Epithelial cell of proximal tubule (primary cell): ENCODE data around the gene SCO2. TPM values are rescaled to one million over a fixed set of nuclear protein-coding genes. Genes with fewer than 3 reads are reported as not detected.

Experiments
- DNase-seq: peaks from one replicate; pipeline ENCODE4 v3.0.0-alpha.2; 2011; ENCODE audit warnings: low read depth
- H3K4me3 ChIP-seq: 2 replicates; pipeline ENCODE4 v1.5.1; 2011; ENCODE audit warnings: low read depth, mild to moderate bottlenecking, low read length
- total RNA-seq: library from RNA; depleted of rRNA; stranded (reverse); fragments of >200 nt; gene quantifications from 2 replicates; pipeline ENCODE4 v1.2.3, GENCODE V29; 2015
- TF ChIP-seq, protein P1 (sequence below): conservative IDR thresholded peaks from 2 replicates; pipeline ENCODE4 v1.5.1; 2012; ENCODE audit warnings: low read depth, mild to moderate bottlenecking, low read length

Gene SCO2
- total RNA-seq, 1 donor from 2014 or later: not detected

DNA sequence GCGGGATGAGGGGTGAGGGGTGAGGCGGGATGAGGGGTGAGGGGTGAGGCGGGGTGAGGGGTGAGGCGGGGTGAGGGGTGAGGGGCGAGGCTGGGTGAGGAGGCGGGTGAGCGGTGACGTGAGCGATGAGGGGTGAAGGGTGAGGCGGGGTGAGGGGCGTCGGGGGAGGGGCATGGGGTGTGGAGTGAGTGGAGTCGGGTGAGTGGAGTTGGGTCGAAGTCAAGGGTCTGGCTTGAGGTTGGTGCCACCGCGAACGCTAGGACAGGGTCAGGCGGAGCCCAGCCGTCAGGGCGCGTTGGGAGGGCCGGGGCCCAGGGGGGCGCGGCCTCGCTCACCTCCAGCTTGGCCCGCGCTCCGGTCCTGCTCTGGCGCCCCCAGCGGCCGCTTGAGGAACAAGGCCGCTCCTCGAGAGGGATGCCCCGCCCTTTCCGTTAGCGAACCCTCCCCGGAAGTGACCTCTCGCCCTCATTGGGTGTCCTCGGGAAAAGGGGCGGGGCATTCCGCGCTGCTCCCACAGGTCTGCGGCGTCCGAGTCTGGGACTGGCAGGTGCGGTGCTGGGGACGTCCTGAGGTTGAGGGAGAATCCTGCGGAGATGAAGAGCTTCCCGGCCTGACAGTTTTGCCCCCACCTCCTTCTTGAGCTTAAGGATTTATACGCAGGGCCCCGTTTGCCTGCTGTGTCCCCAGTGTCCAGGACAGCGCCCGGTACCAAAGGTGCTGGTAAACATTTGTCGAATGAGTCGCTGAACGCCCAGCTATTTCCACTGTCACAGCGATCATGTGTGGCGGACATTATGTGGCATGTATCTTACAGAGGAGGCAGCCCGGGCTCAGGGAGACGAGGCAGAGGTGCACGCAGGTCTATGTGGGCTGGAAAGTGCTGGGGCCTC, 37.4 kb upstream of the SCO2 start, which contains the start of gene SYCE3:
SYCE3 (minus strand) TSS at position 397 of the 890 bp plus-strand sequence. CDS start 6,514 bp downstream, outside the sequence.
- TF ChIP-seq, protein P1, sequence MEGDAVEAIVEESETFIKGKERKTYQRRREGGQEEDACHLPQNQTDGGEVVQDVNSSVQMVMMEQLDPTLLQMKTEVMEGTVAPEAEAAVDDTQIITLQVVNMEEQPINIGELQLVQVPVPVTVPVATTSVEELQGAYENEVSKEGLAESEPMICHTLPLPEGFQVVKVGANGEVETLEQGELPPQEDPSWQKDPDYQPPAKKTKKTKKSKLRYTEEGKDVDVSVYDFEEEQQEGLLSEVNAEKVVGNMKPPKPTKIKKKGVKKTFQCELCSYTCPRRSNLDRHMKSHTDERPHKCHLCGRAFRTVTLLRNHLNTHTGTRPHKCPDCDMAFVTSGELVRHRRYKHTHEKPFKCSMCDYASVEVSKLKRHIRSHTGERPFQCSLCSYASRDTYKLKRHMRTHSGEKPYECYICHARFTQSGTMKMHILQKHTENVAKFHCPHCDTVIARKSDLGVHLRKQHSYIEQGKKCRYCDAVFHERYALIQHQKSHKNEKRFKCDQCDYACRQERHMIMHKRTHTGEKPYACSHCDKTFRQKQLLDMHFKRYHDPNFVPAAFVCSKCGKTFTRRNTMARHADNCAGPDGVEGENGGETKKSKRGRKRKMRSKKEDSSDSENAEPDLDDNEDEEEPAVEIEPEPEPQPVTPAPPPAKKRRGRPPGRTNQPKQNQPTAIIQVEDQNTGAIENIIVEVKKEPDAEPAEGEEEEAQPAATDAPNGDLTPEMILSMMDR: peak; percentile 80
- H3K4me3 ChIP-seq: peak within 1 kb of the TSS; percentile 59
- no peak for DNase-seq

GRCh38 chr22:50561401-50562358, 36.3 kb upstream of the SCO2 start:
- no peak for DNase-seq
- TF ChIP-seq, protein P1: no peak
- no peak overlapping the region for H3K4me3 ChIP-seq

DNA sequence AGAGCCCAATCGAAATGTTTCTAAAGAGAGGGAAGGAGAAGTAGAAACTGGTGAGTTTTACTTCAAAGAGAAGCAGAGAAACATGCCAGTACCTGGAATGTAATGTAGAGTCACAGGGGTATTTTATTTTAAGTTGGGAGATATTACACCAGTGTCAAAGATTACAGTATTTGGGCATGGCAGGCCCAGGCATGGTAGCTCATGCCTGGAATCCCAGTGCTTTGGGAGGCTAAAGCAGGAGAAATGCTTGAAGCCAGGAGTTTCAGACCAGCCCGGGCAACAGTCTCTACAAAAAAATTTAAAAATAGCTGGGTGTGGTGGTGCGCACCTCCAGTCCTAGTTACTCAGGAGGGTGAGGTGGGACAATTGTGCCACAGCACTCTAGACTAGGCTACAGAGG, 34.6 kb upstream of the SCO2 start:
- no peak for DNase-seq

DNA sequence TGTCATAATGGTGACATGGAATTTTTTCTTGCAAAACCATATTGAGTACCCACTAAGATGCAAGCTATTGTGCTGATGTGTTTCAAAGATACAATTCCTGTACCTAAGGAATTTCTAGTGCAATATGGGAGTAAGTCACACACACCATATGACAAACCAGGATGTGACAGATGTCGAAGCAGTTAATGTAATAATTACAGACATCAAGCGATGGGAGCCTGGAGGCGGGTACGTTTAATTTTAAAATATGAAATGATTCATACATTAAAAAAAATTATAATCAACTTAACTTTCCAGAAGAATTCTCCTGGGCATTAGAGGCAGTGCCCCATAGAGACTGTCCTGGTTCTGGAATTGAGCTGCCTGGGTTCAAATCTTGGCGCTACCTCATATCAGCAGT, 31.3 kb upstream of the SCO2 start:
- TF ChIP-seq, protein P1: no peak
- no peak for DNase-seq

More for the DNA sequence above, 34.6 kb upstream of the SCO2 start:
- no peak overlapping the region for H3K4me3 ChIP-seq
- TF ChIP-seq, protein P1: no peak

DNA sequence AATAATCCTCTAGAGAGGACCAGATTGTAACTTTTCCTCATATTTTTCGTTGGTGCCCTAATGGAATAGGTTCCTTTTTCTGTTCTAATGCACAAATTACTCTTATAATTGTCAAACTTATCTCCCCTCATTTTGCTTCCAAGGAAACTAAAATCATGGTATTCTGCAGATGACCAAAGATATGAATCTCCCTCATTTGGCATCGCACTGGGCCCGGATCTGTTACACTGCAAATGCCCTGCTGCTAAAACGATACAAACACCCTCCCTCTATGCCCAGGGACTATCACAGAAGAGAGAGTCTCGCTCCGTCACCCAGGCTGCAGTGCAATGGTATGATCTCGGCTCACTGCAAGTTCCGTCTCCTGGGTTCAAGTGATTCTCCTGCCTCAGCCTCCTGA, 27.9 kb upstream of the SCO2 start:
- DNase-seq: no peak
- TF ChIP-seq, protein P1: no peak
- no peak overlapping the region for H3K4me3 ChIP-seq

More for the DNA sequence above, 31.3 kb upstream of the SCO2 start:
- no peak overlapping the region for H3K4me3 ChIP-seq

GRCh38 chr22:50551160-50551752, 25.9 kb upstream of the SCO2 start:
- no peak overlapping the region for H3K4me3 ChIP-seq
- DNase-seq: no peak
- TF ChIP-seq, protein P1: no peak
